SH-SY5Y (cell line): ENCODE measurements around the gene KRT9.

Source experiments
- GATA2 ChIP-seq: IDR thresholded peaks from 2 replicates; pipeline ENCODE4 v1.6.1; 2011; ENCODE audit warnings: mild to moderate bottlenecking, low read depth, low read length
- GATA3 ChIP-seq: IDR thresholded peaks from 2 replicates; pipeline ENCODE4 v1.6.1; 2011; ENCODE audit warnings: low read depth, mild to moderate bottlenecking, low read length, moderate library complexity

DNA sequence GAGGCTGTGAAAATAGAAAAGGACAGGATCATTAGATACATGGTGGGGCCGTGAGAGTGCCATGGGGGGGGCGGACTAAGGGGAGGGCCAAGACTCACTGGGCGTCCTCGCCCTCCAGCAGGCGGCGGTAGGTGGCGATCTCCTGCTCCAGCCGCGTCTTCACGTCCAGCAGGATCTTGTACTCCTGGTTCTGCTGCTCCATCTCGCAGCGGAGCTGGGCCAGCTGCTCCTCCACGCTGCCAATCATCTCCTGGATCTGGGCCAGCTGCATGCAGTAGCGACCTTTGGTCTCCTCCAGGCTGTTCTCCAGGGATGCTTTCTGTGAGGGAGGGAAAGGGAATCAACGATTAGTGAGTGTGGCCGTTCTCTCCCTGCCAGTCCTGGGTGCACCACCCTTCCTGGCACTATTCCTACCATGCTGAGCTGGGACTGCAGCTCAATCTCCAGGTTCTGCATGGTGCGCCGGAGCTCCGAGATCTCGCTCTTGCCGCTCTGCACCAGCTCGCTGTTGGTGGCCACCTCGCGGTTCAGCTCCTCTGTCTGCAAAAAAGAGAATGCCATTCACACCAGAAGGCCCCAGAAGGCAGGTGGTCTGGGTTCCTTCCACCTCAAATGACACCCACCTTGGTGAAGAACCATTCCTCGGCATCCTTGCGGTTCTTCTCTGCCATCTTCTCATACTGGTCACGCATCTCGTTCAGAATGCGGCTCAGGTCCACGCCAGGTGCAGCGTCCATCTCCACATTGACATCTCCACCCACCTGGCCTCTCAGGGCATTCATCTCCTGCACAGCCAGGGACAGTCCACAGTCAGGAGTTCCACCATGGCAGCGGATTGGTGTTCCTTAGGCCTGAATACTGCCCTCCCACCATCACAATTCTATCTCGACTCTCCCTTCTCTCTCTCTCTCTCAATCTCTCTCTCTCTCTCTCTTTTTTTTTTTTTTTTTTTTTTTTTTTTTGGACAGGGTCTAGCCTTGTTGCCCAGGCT, 11.6 kb upstream of the KRT9 start:
- TF ChIP-seq GATA3: no peak
- TF ChIP-seq GATA2: no peak
